Skin epidermis (tissue), 12 donors: ENCODE measurements around the gene EXOC2.
"Not testable (repeated sequence)": the region's sequence is repeated elsewhere in the genome, so short reads cannot be mapped to it uniquely, and the experiment has no call there.

ENCODE experiments used
- H3K27ac ChIP-seq, 21 experiments: fragments of 200-600 bp; sonication (generic) in 11 of 21; one replicate each; pipeline ENCODE4 v1.5.0; 2020; ENCODE audit warnings: mild to moderate bottlenecking in 3 of 21, inconsistent platforms in 2 of 21, moderate library complexity in 2 of 21
- H3K4me3 ChIP-seq, 7 experiments: fragments of 200-600 bp; sonication (generic) in 2 of 7; one replicate each; pipeline ENCODE4 v1.5.0; 2020; ENCODE audit warnings: inconsistent platforms in 2 of 7, mild to moderate bottlenecking in 2 of 7, moderate library complexity in 1 of 7

Gene EXOC2

DNA sequence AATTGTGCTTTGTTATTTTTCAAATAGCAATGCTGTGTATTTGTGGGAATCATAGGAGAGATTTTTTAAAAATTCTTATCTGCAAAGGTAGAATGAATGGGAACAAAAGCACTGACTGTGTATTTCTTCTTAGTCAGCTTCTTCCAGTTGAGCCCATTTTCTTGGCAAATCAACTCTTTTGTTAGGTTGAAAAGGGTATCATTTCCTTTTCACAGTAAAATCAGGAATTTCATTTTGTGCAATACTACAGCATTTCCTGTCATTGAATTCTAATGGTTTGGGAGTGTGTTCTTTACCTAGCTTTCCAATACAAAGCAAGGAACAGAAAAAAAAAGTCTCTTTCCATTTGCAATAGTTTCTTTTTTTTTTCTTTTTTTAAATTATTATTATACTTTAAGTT is 19.0 kb upstream of the EXOC2 start:
- peak overlapping the region in 13 of 21 experiments; percentile 72 to 98 (median 86) for H3K27ac ChIP-seq
- peak overlapping the region in 1 of 7 experiments; percentile 56 for H3K4me3 ChIP-seq

DNA sequence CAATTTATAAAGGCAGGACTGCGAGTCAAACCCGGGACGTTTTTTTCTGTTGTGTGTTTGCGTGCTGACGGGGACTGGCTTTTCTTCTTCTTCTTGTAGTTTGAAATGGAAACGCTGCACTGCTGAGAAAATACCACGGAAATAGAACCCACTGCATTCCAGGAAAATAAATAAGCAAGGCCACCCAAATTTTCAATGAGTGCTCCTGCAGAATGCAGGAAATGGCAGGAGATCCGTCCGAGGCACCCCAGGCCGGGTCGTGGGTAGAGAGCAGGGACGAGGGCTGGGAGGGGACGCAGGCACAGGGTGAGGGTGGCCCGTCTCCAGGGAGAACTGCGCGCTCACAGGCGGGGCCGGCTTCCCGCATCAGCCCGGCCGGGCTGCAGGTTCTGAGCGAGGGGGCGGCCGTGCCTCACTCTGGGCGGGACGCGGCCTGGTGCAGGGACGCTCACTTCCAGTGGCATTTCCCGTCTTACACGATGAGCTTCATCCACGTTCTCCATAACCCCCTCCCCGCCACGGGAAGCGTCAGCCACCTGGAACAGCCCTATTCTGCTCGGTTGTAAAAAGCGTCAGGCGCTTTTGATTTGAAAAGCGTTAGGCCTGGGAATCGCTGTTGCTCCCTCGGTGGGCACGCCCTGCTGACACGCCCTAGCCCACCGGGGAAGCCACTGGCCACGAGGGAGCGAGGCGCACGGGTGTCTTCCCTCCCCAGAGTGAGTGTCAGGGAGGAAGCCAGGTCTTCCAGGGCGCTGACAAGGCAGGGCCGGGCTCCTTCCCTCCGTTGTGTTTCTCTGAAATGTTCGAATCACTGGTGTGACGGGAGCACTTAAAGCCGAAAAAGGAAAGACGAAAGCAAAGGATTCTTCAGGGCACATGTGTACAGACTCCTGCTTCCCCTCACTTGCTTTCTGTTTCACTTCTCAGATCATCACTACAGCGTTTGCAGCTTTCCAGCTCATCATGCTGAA is 17.9 kb upstream of the EXOC2 start:
- H3K27ac ChIP-seq = peak overlapping the region; percentile 60 to 98 (median 88)
- peak overlapping the region; percentile 40 to 66 (median 48) for H3K4me3 ChIP-seq

DNA sequence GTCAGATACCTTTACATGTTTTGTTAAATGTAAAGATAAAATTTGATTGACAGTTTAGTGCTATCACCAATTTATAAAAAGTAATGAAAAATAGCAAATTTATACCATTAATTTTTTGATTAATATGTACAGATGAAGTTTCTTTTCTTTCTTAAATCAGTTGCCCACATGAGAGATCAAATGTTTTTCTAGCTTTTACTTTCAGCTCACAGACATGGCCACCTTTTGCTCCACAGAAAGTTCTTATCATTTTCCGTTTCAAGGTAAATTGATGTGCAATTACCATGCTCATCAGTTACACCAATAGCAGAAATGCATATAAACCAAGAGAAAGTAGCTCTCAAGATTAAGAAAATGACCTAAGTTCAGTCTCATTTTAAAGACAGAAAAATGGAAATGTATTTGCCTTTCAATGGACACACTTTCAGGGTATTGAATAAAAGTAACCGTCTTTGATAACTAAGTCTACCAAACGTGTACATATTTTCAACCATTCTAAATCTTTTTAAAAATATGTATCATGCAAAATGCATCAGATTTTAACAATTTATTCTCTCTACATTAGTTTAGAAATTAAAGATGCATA is 16.6 kb upstream of the EXOC2 start:
- no peak overlapping the region for H3K27ac ChIP-seq
- no peak overlapping the region for H3K4me3 ChIP-seq

DNA sequence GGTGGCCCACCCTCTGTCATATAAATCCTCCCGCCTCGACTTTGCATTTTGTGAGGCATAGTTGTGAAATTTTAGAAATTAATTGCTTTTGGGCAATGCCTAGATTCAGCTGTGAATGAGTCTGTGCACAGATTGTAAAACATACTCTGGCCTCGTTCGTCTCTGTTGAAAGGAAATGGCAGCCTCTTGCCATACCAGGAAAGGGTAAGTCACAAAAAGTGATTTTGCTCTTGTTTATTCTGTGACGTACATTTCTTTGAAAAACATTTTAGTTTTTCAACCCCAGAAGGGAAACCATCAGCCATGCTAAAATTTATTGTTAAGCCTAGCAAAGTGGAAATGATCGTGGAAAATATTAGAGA is 15.3 kb upstream of the EXOC2 start:
- Histone ChIP-seq H3K27ac (no peak overlapping the region), H3K4me3 (no peak overlapping the region)

DNA sequence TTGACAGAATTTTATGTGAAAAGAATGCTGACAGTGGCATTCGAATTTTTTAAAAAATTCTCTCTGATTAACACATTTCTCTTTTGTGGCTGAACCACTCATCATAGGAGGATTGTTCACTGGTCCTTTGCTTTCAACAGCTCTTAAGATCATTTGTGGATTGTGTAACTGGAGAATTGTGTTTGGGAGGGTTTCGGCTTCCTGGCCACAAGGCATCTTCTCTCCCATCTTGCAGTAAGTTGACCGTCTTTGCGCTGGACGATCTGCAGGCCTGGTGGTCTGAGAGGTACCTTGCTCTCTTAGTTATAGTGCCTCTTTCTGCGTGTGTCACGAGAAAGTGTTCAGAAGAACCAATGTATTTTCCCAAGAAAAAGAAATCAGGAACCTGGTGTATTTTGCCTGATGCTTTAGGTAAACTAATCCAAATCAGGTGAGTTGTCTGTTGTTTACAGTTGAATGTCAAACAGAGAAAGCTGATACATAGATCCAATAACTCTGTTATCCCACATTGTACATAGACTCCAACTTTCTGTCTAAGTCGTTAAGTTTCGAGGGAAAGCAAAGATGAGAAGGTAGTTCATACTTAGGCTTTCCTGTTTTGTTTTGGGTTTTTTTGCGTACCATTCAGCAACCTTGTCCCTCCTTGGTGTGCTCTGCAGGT is 14.8 kb upstream of the EXOC2 start:
- Histone ChIP-seq H3K27ac (no peak overlapping the region), H3K4me3 (no peak overlapping the region)

DNA sequence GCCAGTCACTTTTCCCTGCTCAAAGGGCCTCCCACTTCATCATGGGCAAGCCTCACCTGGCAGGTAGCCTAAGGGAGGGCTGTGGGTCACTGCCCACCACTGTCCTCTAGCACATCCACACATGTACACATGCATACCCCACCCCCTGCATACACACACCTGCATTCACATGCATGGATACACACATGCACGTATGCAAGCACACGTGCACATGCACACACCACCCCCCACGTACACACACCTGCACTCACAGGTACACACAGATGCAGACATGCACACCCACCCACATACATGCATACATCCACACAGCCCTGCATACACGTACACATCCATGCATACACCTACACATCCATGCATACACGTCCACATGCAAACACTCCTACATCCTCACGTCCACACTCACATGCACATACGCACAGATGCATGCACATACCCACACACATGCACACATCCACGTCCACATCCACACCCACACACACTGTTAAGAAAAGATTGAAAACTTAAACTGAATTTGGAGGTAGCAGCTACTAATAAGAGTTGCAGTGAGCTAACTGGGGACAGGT is 14.0 kb upstream of the EXOC2 start:
- Histone ChIP-seq H3K4me3 (no peak overlapping the region), H3K27ac (no peak overlapping the region)

DNA sequence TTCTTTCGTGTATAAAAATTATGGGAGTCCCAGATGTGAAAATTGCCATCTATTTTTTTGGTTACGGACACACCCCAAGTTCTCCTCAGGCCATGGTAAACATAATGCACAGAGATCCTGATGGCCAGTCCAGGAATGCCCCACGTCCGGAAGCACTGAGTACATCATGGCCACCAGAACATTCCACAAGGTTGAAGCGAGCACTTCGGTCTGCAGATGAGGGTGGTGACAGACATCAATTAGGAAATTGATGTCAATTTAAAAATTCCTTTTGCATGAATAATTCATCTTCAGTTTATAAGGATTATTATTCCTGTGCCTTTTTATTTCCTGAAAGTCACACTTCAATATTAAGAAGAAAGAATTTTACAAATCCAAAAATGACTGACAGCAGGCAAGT is 13.2 kb upstream of the EXOC2 start:
- H3K27ac ChIP-seq = no peak overlapping the region

DNA sequence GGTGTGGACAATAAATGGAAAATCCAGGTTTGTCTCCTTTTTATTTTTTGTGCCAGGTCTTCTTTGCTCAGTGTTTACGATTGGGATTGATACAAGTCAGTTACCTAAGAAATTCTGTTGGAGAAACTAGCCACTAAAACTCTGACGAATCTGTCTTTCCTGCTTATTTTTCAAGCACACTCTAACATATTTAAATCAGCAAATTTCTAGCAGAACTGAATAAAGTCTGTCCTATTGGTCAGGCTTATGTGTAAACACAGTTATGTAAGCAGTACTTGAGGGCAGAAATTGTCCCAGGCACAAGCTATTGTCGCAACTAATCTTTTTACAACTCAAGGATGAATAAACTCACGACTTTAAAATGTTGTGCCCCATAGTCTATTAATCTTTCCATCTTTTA is 12.1 kb upstream of the EXOC2 start:
- H3K27ac ChIP-seq = no peak overlapping the region
- no peak overlapping the region for H3K4me3 ChIP-seq

More for the DNA sequence above, 13.2 kb upstream of the EXOC2 start:
- no peak overlapping the region for H3K4me3 ChIP-seq

DNA sequence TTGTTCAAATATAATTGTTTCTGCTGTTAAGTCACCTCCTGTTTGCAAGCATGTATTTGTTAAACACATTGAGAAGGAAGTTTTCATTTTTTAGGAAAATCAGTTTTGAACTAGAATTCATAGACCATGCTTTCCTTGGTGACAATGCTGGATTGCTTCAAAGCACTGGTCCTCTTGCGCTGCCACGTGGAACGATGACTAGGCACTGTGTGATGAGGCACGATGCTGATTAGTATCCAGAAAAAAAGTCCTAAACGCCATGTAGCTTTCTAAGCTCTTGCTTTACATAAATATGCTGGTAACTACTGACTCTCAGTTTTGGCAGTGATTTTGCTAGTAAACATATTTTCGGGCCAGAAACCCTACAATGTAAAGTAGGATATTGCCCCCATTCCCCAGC is 11.1 kb upstream of the EXOC2 start:
- no peak overlapping the region for H3K27ac ChIP-seq
- no peak overlapping the region for H3K4me3 ChIP-seq

DNA sequence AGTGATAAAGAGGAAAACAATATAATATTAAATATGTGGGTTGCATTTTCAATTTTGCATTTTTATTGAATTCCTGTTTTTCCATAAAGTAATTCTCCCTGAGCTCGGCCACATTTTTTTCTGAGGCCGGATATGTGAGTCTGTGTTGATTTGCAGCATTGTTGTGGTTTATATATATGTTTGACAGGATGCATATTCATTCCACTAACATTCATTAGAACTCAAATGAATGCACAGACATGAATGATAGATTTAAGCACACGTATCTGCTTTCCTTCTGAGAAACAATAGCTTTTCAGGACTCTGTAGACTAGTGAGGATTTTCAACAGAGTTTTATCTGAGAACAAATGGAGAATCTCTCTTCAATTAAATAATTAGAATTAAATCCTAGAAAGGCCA is 10.6 kb upstream of the EXOC2 start:
- Histone ChIP-seq H3K27ac (no peak overlapping the region), H3K4me3 (no peak overlapping the region)

DNA sequence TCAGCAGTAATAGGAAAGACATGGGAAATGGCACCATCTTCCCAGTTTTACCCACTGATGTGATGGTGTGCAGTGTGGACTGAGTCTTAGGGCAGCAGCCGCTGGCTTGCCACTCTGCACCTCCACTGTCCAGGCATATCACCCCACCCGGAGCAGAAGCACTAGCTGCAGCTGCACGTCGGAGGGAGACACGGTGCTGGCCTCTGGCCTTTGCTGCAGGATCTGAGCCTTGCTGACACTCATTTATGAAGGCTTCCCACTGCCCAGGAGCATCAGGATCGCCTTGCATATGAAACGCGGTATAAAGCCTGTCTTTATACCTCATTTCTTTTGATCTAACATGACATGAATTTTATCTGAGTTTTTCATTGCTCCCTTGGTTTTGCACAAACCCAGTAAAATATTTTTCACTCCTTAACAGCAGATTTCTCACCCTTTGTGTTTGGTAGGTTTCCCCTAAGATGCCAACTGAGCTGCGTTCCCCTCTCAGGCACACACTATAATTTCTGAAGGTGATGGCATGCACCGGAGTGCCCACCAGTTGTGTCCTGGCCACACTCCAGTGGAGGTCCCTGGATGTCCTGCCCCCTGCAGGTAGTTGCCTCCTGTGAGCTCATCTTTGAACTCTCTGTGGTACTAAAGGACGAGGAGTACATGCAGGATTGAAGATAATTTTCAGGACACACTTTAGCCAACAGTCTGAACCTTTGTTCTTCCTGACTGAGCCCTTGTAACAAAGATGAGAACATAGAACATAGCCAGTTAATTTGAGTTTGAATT is 9.0 kb upstream of the EXOC2 start:
- H3K27ac ChIP-seq = no peak overlapping the region
- no peak overlapping the region for H3K4me3 ChIP-seq

DNA sequence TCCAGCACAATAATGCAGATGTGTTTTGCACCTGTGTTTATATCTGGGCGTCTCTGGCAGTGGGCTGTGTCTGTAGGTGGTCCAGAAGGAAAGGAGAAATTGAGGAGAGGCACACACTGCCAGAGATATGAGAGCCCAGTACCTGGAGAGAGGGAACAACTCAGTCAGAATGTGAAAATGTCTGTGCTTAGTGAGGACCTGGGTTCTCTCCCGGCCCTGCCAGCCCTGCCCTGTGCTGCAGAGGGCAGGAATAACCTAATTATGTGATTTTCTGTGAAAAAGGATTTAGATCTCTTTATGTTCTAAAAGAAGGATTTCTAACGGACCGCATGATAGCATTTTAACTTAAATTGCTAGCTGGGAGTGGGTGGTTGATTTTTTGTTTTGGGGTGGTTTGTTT is 8.3 kb upstream of the EXOC2 start:
- H3K4me3 ChIP-seq = no peak overlapping the region
- H3K27ac ChIP-seq = no peak overlapping the region

DNA sequence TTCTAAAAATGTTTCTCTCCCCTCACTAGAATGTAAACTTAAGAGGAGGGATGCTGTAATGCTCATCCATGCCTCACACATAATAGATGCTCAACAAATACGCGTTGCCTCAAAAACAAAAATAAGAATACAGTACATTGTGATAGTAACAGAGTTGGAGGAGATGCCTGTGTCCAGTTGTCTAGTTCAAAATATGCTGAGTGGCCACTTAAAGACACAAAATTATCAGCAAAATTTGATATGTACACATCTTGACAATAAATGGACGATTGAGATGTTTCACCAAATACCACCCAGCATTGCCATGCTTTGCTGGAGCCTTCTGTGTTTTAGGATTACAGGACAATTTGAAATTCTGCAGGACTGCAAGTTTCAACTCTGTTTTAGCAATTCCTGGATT is 7.6 kb upstream of the EXOC2 start:
- no peak overlapping the region for H3K4me3 ChIP-seq
- H3K27ac ChIP-seq = no peak overlapping the region

DNA sequence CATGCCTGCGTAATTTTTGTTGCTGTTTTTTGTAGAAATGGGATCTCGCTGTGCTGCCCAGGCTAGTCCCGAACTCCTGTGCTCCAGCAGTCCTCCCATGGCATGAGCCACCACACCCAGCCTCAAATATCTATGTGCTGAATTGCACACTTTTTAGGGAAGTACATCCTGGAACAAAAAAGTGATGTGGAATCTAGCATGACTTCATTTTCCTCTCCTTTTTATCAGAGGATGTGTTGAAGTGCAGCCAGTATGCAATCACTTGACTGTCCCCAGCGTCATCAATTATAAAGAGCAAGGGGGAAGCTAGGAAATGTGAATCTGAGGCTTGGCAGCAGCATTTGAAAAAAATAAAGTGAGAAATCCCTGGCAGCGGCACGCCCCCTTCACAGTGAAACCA is 6.4 kb upstream of the EXOC2 start:
- no peak overlapping the region for H3K4me3 ChIP-seq
- no peak overlapping the region for H3K27ac ChIP-seq

DNA sequence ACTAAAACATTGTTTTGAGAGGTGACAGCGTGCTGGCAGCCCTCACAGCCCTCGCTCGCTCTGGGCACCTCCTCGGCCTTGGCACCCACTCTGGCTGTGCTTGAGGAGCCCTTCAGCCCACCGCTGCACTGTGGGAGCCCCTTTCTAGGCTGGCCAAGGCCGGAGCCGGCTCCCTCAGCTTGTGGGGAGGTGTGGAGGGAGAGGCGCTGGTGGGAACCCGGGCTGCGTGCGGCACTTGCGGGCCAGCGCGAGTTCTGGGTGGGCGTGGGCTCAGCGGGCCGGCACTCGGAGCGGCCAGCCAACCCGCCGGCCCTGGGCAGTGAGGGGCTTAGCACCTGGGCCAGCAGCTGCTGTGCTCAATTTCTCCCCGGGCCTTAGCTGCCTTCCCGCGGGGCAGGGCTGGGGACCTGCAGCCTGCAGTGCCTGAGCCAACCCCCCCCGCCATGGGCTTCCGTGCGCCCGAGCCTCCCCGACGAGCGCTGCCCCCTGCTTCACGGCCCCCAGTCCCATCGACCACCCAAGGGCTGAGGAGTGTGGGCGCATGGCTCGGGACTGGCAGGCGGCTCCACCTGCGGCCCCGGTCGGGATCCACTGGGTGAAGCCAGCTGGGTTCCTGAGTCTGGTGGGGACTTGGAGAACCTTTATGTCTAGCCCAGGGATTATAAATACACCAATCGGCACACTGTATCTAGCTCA is 1.6 kb upstream of the EXOC2 start:
- H3K27ac ChIP-seq, H3K4me3 ChIP-seq: not testable (repeated sequence)

DNA sequence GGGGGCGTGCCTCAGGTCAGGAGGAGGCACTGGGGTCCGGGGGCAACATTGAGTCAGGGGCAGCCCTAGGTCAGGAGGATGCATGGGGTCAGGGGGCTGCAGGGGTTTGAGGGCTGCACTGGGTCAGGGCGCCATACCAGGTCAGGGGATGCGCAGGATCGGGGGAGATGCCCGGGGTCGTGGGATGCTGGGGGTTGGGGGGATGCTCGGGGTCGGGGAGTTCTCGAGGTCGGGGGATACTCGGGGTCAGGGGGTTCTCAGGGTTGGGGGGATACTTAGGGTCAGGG is 727 bp upstream of the EXOC2 start:
- Histone ChIP-seq H3K4me3 (peak overlapping the region in 4 of 7 experiments; percentile 80 to 99 (median 94)), H3K27ac (no peak overlapping the region)

DNA sequence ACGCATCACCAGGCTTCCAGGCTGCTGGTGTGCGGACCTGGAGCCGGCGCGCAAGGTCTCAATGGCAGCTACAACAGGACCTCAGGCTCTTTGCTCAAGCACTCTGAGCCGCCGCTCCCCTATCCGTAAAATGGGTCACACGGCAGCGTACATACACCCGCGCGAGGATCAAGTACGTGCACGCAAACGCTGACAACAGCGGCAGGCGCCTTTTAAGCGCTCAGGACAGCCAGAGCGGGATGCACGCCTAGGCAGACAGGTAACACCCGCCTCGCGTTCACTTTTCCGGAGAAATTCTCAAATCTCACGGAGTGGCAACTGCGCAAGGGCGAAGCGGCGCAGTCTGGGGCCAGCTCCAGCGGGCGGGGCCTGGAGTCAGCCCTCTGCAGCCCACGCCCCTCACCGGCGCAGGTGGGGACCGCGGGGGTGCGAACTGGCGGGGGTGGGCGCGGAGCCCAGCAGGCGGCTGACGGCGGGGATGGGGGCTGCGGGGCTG is 535 bp downstream of the EXOC2 start:
- H3K27ac ChIP-seq = peak overlapping the region; percentile 62 to 96 (median 87)
- peak overlapping the region; percentile 80 to 99 (median 92) for H3K4me3 ChIP-seq

DNA sequence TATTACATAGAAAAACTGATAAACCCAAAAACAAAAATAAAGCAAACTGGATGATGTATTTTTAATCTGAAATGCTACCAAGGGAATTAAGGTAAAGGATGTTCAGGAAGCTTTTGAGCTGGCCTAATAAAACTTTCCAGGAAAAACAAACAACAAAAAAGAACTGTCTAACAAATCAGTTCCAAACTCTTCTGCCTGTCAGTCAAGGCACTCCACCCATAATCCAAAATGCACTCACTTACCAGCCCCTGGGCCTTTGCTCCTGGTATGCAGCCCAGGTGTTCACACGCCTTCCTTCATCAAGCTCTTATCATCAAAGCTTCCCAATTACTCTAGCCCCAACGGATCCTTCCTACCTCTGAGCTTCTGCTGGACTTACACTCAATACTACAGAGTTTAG is 3.7 kb downstream of the EXOC2 start:
- Histone ChIP-seq H3K27ac (no peak overlapping the region), H3K4me3 (no peak overlapping the region)

DNA sequence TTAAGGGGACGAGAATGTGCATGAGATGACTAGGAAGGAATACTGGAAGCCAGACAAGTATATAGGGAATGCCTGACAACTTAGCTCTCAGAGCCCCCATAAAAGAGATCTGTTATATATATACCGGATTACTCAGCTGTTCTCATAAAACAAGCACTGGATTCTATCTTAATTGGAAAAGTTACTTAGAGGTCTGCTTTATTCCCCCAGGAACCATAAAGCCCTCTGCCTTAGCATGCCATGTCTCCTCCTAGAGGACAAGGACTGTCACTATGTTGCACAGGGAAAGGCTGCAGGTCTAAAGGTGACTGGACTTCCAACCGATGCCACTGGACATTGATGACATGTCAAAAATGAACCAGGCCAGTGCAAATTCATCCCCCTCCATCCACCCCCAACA is 6.4 kb downstream of the EXOC2 start:
- Histone ChIP-seq H3K27ac (no peak overlapping the region), H3K4me3 (no peak overlapping the region)
